GM18873 (cell line): ENCODE results near the gene DNAL1.

Source experiments
- ATAC-seq: cut with Tn5 transposase; IDR thresholded peaks from one replicate; pipeline ENCODE4 v1.9.1; 2021; ENCODE audit warnings: mild to moderate bottlenecking, moderate library complexity, moderate number of reproducible peaks; ENCODE audit not compliant: unreplicated experiment, low FRiP score

Gene DNAL1

DNA sequence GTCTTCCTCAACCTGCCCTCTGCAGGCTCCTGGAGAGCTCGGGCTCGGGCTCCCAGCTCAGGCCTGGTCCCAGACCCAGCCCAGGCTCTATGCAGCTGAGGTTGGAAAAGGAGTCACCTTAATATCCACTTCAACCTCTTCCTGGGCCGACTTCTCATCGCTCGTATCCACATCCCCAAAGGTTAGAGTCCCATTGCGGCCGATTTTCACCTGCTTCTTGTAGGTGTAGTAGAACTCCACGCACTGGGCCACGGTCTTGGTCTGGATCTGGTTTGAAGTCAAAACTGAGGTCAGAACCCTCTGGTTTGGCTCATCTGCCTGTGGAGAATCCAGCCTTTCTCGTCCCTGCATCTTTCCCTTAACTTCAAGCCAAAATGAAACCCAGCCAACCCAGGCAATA, 77.8 kb downstream of the DNAL1 start:
- no peak for ATAC-seq

DNA sequence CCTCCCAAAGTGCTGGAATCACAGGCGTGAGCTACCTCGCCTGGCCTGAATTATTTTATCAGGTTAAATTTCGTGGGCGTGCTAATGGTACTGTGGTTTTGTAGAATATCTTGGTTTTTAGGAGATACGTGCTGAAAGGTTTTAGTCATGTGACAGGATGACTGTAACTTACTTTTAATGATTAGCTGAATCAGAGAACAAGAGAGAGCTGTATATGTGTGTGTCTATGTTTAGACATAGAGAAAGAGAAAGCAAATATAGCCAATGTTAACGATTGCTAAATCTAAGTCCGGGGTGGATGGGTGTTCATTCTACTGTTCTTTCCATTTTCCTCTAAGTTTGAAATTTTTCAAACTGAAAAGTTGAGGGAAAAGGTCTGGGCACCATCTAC, 78.6 kb downstream of the DNAL1 start:
- ATAC-seq = no peak

DNA sequence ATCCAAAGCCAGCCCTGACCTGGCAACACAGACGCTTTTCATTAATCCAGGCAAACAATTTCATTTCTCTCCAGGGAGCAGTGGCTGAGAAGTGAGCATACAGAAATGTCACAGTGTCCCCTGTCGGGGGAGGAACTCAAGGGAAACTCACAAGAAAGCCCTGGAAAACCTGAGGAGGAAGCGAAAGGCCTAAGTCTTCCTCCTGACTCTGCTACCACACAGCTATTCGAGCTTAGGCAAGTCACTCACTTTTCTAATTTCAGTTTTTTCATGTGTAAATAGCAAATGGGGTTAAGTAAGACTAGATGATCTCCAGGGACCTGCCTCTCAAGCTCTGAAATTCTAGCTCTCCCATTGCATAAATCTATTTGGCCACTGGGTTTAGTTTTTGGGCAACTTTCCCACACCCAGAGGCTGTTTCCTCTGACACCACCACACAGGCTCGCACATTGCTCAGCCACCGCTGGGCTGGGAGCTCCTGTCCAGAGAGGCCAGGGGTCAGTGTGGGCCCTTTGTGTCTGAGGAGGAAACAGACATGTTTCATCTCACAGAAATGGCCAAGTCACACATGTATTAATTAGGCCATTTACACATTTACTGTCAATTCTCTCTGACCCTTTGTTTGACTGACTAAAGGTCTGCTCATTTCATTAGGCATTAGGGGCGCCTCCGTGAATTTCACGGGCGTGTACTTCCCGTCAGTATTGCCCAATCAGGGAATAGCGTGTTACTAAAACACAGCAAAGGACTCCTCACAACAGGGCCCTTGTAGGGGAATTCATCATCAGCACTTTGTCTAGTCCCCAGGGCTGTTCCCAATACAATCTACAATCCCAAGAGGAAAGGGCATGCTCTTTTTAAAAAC, 79.2 kb downstream of the DNAL1 start:
- ATAC-seq = no peak

DNA sequence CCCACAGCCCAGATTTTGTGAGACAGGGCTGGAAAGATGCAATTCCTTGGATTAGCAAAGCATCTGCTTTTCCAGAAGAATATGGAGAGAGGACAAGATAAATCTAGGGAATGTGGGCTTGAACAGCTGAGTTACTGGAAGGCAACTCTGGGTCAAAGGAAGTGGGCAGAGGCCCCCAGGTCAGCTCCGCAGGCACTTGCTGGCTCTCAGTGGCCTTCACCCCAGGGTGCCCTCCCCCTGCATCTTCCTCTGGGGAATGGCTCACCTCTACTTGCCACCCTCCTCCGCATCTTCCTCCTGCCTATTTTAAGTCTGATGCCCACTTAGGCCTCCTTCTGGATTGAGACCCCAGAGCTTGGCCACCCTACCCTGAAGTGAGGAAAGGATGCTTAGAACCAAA, 79.9 kb downstream of the DNAL1 start:
- no peak for ATAC-seq

DNA sequence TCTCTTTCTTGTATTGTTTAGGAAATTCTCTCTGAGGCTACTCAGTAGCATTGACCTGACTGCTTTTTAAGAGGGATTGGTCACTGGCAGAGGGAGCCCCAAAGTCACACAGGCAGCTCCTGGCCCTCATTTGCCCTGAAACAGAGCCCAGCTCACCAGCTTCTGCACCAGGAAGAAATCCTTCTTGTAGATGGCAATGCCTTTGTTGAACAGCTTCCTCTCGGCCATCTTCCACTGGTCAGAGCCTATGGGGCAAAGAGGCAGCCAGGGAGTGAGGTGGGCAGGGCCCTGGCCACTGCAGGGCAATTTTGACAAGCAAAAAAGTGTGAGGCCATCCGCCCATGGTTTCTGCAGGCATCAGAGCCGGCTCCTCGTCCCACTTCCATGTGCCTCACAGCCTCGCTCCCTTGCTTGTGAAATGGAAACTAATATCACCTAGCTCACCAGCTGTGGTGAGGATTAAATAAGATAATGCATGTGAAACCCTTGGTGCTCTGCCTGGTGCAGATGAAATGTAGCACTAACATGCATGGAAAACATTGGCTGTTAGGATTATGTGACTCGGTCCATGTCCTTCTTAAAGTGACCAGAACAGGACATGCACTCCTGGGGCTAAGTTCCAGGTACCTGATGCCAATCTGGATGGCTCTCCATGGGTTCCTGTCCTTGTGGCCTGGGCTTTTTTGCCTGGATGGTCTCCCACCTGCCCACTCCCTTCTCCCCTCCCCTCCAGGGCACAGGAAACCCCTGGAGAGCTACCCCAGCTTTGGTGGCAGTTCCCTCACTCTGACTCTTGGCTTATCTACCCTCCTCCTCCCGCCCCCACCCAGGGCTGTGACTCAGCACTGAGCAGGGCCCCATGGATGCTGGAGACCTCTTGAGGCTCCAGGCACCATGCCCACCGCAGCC, 80.6 kb downstream of the DNAL1 start:
- no peak for ATAC-seq

DNA sequence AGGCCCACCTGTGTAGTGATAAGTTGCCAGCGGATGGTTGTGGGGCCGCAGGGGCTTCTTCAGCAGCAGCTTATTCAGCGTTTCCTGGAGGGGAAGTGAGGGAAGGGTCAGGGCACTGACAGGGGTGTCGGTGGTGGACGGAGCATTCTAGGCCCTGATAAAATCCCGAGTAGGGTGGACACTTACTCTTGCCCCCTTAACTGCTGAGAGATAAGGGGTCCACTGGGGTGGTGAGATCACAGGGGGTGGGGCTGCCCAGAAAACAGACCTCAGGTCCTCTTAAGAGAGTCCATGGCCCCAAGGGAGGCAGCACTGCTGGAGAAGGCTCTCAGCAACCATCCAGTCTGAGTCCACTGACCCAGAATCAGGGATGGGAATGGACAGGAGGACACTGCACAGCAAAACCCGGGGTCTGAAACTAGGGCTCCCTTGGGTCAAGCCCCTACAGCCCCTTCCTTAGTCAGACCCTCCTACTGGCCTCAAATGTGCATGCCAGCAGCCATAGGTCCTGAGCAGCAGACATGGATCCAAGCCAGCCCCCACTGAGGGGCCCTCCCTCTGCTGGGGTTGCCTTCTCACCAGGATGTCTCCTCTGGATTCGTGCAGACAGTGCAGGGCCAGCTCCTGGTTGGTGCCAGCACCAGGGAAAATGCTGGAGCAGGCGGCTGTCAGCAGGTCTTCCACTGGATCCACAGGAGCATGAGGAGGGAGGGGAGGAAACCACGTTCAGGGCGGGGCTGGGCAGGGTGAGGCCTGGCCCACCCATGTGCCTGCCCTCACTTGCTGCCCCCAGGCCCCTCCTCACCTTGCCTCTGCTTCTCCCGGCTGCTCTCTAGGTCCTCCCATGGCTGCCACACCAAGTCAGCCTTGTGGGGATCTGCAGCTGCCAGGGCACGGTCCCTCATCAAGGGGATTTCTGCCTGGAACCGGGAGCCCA, 81.5 kb downstream of the DNAL1 start:
- no peak for ATAC-seq

DNA sequence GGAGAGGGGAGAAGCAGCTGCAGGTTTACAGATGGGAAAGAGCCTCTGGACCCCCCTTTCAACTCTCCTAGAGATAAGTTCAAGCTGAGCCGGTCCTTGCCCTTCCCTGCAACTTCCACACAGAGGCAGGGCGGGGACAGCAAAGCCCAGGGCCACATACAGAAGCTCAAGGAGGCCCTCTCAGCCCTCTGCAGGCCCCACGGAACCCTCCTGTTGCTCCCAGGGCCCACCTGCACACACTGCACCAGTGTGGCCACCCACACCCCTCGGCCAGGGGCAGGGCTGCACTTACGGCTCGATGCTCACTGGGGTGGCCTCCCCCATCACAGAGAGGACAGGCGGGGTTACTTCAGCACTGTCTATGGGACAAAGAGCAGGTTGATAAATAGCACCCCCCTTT, 82.4 kb downstream of the DNAL1 start:
- no peak for ATAC-seq

DNA sequence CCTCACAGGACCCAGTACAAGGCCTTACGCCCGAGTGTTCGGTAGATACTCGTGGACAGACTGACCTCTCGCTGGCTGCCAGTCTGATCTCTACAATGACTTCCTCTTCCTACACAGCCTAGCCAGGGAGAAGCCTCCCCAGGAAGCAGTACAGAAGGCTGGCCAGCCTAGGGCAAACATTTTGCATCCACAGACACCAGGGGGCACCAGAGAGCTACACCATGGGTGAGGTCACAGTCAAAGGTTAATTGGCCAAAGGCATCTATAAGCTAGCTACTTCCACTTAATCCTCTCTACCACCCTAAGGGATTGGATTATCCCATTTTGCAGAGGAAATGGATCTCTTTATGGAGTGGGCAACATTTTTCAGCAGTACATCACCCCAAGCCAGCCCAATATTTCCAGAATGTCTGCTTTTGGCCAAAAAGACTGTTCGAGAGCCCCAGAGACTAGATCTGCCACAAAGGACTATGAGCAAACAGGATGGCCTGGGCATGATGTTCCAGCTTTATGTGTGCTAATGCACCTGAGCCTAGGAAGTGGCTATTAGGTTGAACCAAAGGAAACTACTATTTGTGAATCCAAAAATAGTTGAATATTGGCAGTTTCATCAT, 84.0 kb downstream of the DNAL1 start:
- ATAC-seq = no peak

DNA sequence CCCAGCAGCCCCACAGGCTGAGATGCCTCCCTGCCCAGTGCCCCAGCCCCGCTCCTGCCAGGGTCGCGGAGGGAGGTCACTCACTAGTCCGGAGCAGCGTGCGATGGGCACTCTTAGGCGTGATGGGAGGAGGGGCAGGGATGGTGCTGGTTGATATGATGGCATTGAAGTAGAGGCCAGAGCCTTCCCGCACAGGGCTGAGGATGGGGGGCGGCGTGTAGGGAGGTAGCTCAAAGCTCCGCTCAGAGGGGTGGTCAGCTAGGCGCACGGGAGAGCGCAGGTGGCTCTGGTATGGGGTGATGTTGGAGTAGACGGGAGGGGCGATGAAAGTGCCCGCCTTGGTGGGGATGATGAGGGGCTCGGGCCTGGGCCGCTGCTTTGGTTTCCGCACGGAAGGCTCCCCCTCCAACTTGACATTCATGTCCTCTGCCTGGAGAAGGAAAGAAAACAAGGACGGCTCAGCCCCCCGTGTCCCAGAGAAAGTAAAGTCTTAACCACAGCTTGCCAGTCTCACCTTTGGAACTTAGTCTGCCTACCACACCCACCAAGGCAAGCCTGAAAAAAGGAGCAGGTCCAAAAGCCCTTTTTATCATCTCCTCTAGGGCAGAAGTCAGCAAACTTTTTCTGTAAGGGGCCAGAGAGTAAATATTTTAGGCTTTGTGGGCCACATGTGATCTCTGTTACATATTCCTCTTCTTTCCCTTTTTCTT, 84.9 kb downstream of the DNAL1 start:
- no peak for ATAC-seq

DNA sequence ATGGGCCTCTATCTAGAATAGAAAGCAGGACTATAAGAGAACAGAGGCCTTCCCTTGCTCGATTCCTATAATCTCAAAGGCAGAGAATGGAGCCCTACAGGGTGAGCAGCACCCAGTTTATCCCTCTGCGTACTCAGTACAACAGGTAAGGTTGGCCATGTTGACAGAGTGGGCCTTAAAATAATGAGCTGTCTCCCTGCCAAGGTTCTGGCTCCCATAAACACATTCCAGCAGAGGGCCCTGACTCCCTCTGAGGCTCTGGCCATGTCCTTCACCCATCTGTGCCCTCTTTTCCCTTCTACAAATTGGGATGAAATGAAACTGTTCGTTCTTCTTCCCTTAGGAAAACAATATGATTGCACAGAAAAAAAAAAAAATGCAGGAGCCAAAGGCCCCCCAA, 86.3 kb downstream of the DNAL1 start:
- no peak for ATAC-seq

DNA sequence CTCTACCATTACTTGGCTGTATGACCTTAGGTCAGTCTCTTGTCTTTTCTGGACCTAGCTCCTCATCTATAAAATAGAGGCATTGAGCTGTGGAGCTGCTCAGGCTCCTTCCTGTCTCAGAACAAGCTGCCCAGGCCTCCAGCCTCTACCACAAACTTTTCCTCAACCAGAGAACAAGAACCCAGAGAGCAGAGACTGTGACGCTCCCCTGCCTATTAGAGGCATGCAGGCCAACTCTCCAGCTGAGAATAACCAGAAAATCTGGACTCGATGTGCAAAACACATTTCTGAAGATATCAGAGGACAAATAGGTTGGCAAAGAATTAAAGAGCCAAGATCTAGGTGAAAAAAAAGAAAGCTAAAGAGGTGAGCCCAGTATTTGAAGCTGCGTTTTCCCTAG, 87.2 kb downstream of the DNAL1 start:
- ATAC-seq = no peak

DNA sequence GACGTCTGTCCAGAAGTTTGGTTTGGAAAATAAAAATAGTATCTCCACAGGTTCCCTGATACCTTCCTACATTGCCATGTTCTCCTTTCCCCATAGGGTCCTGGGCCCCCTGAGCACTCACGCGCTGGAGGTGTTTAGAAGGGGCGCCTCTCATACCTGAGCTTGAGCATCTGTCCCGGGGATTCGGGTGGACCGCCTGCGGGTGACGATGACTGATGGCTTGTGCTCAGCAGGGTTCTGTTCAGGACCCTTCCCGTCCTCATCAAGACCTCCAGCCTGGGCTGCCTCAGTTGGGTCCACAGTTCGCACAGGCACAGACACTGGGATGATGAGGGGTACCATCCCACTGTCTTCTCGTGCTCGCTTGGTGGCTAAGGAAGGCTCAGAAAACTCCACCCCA, 92.1 kb downstream of the DNAL1 start:
- no peak for ATAC-seq

DNA sequence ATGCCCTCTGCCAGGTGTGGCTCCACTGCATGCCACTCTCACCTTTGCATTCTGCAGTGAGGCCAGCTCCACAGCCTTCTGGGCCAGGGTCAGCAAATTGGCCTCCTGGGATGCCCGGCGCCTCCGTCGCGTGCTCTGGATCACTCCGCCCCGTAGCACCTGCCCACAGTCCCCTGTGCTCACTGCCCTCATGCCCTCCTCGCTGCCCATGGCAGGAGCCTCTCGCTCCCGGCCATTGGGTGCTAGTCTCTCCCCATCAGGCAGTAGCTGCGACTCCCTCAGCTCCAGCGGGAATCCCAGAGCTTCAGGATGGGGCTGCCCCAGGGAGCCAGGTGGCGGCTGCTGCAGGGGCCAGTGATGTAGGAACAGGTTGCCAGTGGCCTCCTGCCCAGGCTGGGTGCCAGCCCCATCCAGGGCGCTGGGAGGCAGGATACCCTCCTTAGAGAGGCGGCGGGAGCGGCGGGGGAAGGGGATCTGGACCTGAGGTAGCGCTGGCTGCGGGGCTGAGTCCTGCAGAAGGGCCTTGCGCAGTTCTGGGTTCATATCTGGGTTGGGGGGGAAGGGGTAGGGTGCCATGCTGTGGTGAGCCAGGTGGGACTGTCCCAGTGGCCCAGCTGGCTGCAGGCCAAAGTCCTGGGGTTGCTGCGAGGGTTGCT, 93.9 kb downstream of the DNAL1 start:
- ATAC-seq = no peak

DNA sequence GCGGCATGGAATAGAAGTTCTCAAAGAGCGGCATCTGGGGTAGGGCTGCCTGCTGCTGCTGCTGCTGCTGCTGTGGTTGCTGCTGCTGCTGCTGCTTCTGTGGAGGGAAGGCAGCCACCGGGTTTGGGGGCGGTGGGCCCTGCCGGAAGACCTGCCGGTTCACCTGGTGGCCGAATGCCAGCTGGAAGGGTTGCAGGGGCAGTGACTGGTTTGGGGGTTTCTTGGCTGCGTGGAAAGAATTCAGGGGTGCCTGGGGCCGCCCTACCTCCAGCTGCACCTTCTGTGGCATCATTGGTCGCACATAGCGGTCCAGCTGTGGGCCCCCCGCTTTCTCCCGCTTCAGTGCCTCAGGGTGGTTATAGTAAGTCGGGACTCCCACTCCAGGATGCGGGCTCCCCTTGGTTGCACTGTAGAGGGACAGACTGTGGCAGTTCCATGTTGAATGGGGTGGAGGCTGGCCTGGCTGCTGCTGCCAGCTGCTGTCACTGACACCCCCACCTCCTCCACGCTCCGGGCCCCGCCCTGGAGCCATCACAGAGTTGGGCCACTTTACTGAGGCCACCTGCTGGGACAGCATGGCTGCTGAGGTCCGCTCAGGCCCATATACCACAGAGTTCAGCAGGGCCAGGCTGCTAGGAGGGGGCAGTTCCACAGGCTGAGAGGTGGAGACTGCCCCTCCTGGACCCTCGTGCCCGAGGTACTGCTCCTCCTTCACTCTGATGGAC, 94.5 kb downstream of the DNAL1 start:
- no peak for ATAC-seq

DNA sequence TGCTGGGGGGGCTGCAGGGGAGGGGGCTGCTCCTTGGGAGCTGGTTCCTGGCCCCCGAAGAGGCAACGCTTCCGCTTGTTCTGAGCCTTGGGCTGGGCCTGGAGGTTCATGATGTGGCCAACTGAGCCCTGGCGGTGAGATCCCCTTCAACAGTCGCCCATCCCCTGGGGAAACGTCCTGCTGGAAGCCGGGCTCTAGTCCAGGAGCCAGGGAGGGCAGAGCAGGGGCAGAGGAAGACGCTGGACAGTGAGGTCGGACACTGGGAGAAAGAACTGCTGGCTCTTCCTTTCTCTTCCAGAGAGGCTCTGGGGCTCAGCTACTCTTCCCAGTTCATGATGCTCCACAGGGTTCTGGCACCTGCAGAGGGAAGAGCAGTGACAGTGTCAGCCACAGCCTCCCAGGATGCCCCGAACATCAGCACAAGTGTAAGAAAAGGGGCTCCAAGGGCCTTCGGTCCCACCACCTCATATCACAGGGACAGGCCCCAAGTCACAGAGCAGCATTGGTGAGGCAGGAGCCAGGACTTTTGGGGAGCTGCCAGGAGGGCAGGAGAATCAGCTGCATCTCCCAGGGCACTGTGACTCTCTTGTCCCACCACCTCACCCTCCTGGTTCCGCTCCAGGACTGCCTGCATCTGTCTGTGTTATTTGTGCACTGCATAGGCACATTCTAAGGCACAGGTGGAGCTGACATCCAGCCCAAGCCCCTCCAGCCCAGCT, 95.3 kb downstream of the DNAL1 start:
- ATAC-seq = no peak

DNA sequence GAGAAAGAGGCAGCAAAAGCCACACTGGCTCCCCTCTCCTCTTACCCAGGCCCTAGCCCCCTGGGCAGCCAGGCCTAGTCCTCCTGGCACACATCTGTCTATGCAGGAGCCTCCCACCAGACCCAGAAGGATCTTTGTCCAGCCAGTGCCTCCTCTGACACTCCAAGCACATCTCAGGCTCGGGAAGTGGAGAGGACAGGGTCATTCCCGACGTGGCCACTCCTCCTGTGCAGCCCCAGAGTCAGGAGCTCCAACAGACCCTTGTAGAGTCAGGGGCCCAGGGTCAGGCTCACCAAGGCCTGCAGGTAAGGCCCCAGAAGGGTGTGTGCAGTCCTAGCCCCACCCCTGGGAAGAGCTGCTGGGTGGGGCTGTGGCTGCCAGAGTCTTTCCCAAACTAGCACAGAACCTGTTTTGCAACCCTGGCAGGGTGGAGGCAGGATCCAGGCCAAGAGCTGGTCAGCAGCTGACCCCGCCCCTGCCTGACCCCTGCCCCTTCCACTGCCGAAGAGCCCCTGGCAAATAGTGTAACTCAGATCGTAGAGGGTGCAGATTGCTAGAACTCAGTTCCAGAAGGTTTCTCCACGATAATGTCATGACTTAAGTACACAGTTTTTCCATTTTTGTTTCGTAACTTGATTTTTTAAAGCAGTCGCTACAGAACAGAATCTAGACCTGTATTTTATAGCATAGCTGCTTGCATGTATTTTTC, 96.0 kb downstream of the DNAL1 start:
- no peak for ATAC-seq

DNA sequence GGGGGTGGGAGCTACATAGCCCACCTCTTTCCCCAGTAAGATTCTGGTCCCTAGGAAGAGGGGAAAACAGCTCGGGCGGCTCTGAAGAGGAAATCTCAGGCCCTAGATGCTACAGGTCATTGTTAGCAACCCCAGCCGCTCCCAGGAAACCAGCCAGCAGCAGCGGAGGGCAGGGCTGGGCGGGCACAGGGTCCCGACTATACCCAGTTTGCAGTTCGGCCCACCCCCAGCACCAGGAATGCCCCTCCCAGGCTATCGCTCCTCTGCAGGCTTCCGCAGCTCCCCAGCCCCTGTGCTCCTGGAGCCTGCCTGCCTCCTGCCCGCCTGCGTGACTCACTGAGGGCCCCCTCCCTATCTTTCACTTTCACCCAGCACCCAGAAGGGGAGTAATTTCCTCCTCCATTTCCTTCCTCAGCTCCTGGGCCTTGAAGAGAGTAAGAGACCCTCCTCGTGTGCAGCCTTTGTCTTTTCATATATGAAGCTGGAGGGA, 96.6 kb downstream of the DNAL1 start:
- no peak for ATAC-seq
